EH (cell line): ENCODE data around the gene PRR12.

Experiments used
- DNase-seq: peaks from one replicate; pipeline ENCODE4 v3.0.0-alpha.2; 2015; ENCODE audit warnings: low read depth

The PRR12 gene

GRCh38 chr19:49667473-49667872, 76.5 kb downstream of the PRR12 start:
- DNase-seq, result no peak

- no peak for DNase-seq
These were observed 78.5 kb downstream of the PRR12 start for GRCh38 chr19:49669516-49669915.

GRCh38 chr19:49672131-49672919, 81.3 kb downstream of the PRR12 start:
- peak; percentile 71 for DNase-seq
